SK-N-SH treated with all-trans-retinoic acid at 6 μM for 48 hours (cell line): ENCODE data around the gene PFN4.
"Not testable (repeated sequence)": the region's sequence is repeated elsewhere in the genome, so short reads cannot be mapped to it uniquely, and the experiment has no call there.

Experiments
- ARNTL ChIP-seq: fragments of 450-650 bp; formaldehyde crosslinking; IDR thresholded peaks from 2 replicates; pipeline ENCODE4 v1.5.0; 2020; ENCODE audit warnings: low read depth, mild to moderate bottlenecking, moderate library complexity, borderline replicate concordance
- BACH2 ChIP-seq: fragments of 250-450 bp; sonication (Bioruptor Pico); IDR thresholded peaks from 2 replicates; pipeline ENCODE4 v1.9.0; 2021; ENCODE audit warnings: mild to moderate bottlenecking, borderline replicate concordance
- CSDC2 ChIP-seq: fragments of 250-450 bp; sonication (Bioruptor Pico); IDR thresholded peaks from 2 replicates; pipeline ENCODE4 v1.5.0; 2020; ENCODE audit warnings: mild to moderate bottlenecking, moderate library complexity
- ESRRG ChIP-seq: fragments of 250-450 bp; sonication (Bioruptor Pico); IDR thresholded peaks from 2 replicates; pipeline ENCODE4 v1.6.1; 2021; ENCODE audit warnings: mild to moderate bottlenecking
- OSR1 ChIP-seq: fragments of 250-450 bp; sonication (Bioruptor Pico); IDR thresholded peaks from 2 replicates; pipeline ENCODE4 v1.8.0; 2022; ENCODE audit warnings: moderate library complexity, mild to moderate bottlenecking, inconsistent platforms
- PATZ1 ChIP-seq: fragments of 250-450 bp; sonication (Bioruptor Pico); IDR thresholded peaks from 2 replicates; pipeline ENCODE4 v1.8.0; 2020; ENCODE audit warnings: mild to moderate bottlenecking, moderate library complexity, borderline replicate concordance
- SNAI2 ChIP-seq: fragments of 250-450 bp; sonication (Bioruptor Pico); IDR thresholded peaks from 2 replicates; pipeline ENCODE4 v1.5.0; 2020; ENCODE audit warnings: mild to moderate bottlenecking, moderate library complexity
- TCF4 ChIP-seq: fragments of 250-450 bp; sonication (Bioruptor Pico); IDR thresholded peaks from 2 replicates; pipeline ENCODE4 v1.8.0; 2021; ENCODE audit warnings: mild to moderate bottlenecking, moderate library complexity, borderline replicate concordance
- TSHZ2 ChIP-seq: fragments of 250-450 bp; sonication (Bioruptor Pico); IDR thresholded peaks from 2 replicates; pipeline ENCODE4 v1.5.0; 2020; ENCODE audit warnings: mild to moderate bottlenecking, moderate library complexity
- ZFP30 ChIP-seq: fragments of 450-650 bp; formaldehyde crosslinking; IDR thresholded peaks from 2 replicates; pipeline ENCODE4 v1.5.0; 2022; ENCODE audit warnings: mild to moderate bottlenecking, moderate library complexity
- ZNF70 ChIP-seq: fragments of 450-650 bp; formaldehyde crosslinking; IDR thresholded peaks from 2 replicates; pipeline ENCODE4 v1.5.0; 2020; ENCODE audit warnings: mild to moderate bottlenecking, moderate library complexity
- ZNF8 ChIP-seq: fragments of 450-650 bp; formaldehyde crosslinking; IDR thresholded peaks from 2 replicates; pipeline ENCODE4 v1.5.0; 2020; ENCODE audit warnings: mild to moderate bottlenecking, moderate library complexity

GRCh38 chr2:24095171-24095677 is 27.9 kb downstream of the PFN4 start:
- not testable (repeated sequence) for TF ChIP-seq TCF4 (CRISPR knock-in tag); OSR1; ARNTL (CRISPR knock-in tag); ESRRG (CRISPR knock-in tag); ZFP30; CSDC2; TSHZ2; PATZ1; ZNF70 (CRISPR knock-in tag); BACH2 (CRISPR knock-in tag); ZNF8 (CRISPR knock-in tag); SNAI2 (CRISPR knock-in tag)
